Liver (tissue), 3 donors: ENCODE results near the gene HINT2.

Experiments used
- ATF3 ChIP-seq: IDR thresholded peaks from 2 replicates; pipeline ENCODE4 v1.6.1; 2016; ENCODE audit warnings: antibody characterized with exemption
- FOXA1 ChIP-seq: IDR thresholded peaks from 2 replicates; pipeline ENCODE4 v1.6.1; 2016; ENCODE audit warnings: antibody characterized with exemption
- FOXA2 ChIP-seq: IDR thresholded peaks from 2 replicates; pipeline ENCODE4 v1.6.1; 2016; ENCODE audit warnings: antibody characterized with exemption
- JUND ChIP-seq, 2 donors: IDR thresholded peaks; 2 replicates each; pipeline ENCODE4 v1.6.1; 2016; ENCODE audit warnings: antibody characterized with exemption in 2 of 2
- RAD21 ChIP-seq, 2 donors: IDR thresholded peaks; 2 replicates each; pipeline ENCODE4 v1.6.1; 2016; ENCODE audit warnings: antibody characterized with exemption in 2 of 2, mild to moderate bottlenecking in 2 of 2
- RXRA ChIP-seq, 2 donors: IDR thresholded peaks; 2 replicates each; pipeline ENCODE4 v1.6.1; 2017 to 2018; ENCODE audit warnings: antibody characterized with exemption in 2 of 2, mild to moderate bottlenecking in 1 of 2
- TF ChIP-seq, protein P1 (sequence below): fragments of 150-350 bp; IDR thresholded peaks from 2 replicates; pipeline ENCODE4 v1.5.1; 2017; ENCODE audit warnings: improper control_type of control experiment, low read depth, low read length; ENCODE audit not compliant: missing input control
- TF ChIP-seq, protein P2 (sequence below): IDR thresholded peaks from 2 replicates; pipeline ENCODE4 v1.6.1; 2016; ENCODE audit warnings: antibody characterized with exemption
- TF ChIP-seq, protein P3 (sequence below): IDR thresholded peaks from 2 replicates; pipeline ENCODE4 v1.6.1; 2016; ENCODE audit warnings: antibody characterized with exemption, mild to moderate bottlenecking
- TF ChIP-seq, protein P4 (sequence below): IDR thresholded peaks from 2 replicates; pipeline ENCODE4 v1.6.1; 2016; ENCODE audit warnings: antibody characterized with exemption
- donor health status: healthy.
- donor health status: healthy.

DNA sequence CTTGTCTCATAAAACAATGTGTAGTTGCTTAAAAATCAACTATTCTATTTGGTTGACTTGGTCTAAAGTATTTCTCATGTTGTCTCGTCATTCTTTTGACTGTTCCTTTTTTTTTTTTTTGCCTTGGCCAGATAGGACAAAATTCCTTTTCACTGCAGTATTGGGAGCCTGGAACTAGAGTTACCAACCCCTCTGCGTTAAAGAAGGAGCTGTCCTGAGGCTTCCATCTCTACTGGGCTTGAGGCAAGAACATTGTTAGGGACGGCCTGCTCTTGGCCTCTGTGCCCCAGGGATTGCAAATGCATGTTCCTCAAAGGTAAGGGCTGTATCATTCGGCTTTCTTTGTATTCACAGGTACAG, 24.8 kb downstream of the HINT2 start:
- TF ChIP-seq, protein P1, sequence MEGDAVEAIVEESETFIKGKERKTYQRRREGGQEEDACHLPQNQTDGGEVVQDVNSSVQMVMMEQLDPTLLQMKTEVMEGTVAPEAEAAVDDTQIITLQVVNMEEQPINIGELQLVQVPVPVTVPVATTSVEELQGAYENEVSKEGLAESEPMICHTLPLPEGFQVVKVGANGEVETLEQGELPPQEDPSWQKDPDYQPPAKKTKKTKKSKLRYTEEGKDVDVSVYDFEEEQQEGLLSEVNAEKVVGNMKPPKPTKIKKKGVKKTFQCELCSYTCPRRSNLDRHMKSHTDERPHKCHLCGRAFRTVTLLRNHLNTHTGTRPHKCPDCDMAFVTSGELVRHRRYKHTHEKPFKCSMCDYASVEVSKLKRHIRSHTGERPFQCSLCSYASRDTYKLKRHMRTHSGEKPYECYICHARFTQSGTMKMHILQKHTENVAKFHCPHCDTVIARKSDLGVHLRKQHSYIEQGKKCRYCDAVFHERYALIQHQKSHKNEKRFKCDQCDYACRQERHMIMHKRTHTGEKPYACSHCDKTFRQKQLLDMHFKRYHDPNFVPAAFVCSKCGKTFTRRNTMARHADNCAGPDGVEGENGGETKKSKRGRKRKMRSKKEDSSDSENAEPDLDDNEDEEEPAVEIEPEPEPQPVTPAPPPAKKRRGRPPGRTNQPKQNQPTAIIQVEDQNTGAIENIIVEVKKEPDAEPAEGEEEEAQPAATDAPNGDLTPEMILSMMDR = no peak
- TF ChIP-seq, protein P2, sequence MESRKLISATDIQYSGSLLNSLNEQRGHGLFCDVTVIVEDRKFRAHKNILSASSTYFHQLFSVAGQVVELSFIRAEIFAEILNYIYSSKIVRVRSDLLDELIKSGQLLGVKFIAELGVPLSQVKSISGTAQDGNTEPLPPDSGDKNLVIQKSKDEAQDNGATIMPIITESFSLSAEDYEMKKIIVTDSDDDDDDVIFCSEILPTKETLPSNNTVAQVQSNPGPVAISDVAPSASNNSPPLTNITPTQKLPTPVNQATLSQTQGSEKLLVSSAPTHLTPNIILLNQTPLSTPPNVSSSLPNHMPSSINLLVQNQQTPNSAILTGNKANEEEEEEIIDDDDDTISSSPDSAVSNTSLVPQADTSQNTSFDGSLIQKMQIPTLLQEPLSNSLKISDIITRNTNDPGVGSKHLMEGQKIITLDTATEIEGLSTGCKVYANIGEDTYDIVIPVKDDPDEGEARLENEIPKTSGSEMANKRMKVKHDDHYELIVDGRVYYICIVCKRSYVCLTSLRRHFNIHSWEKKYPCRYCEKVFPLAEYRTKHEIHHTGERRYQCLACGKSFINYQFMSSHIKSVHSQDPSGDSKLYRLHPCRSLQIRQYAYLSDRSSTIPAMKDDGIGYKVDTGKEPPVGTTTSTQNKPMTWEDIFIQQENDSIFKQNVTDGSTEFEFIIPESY = no peak
- TF ChIP-seq RXRA (IDR thresholded peaks at IDR 0.05) (no peak), RAD21 (IDR thresholded peaks at IDR 0.05) (no peak), FOXA1 (no peak), JUND (IDR thresholded peaks at IDR 0.05) (no peak), ATF3 (no peak), FOXA2 (no peak)
- TF ChIP-seq, protein P3, sequence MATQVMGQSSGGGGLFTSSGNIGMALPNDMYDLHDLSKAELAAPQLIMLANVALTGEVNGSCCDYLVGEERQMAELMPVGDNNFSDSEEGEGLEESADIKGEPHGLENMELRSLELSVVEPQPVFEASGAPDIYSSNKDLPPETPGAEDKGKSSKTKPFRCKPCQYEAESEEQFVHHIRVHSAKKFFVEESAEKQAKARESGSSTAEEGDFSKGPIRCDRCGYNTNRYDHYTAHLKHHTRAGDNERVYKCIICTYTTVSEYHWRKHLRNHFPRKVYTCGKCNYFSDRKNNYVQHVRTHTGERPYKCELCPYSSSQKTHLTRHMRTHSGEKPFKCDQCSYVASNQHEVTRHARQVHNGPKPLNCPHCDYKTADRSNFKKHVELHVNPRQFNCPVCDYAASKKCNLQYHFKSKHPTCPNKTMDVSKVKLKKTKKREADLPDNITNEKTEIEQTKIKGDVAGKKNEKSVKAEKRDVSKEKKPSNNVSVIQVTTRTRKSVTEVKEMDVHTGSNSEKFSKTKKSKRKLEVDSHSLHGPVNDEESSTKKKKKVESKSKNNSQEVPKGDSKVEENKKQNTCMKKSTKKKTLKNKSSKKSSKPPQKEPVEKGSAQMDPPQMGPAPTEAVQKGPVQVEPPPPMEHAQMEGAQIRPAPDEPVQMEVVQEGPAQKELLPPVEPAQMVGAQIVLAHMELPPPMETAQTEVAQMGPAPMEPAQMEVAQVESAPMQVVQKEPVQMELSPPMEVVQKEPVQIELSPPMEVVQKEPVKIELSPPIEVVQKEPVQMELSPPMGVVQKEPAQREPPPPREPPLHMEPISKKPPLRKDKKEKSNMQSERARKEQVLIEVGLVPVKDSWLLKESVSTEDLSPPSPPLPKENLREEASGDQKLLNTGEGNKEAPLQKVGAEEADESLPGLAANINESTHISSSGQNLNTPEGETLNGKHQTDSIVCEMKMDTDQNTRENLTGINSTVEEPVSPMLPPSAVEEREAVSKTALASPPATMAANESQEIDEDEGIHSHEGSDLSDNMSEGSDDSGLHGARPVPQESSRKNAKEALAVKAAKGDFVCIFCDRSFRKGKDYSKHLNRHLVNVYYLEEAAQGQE = no peak
- TF ChIP-seq, protein P4, sequence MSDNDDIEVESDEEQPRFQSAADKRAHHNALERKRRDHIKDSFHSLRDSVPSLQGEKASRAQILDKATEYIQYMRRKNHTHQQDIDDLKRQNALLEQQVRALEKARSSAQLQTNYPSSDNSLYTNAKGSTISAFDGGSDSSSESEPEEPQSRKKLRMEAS = no peak
